HG02943 (cell line): ENCODE results near the gene SIAE.

Experiments used
- ATAC-seq: cut with Tn5 transposase; IDR thresholded peaks from one replicate; pipeline ENCODE4 v1.9.1; 2021; ENCODE audit warnings: mild to moderate bottlenecking, low read depth, moderate library complexity; ENCODE audit not compliant: unreplicated experiment

The SIAE gene

DNA sequence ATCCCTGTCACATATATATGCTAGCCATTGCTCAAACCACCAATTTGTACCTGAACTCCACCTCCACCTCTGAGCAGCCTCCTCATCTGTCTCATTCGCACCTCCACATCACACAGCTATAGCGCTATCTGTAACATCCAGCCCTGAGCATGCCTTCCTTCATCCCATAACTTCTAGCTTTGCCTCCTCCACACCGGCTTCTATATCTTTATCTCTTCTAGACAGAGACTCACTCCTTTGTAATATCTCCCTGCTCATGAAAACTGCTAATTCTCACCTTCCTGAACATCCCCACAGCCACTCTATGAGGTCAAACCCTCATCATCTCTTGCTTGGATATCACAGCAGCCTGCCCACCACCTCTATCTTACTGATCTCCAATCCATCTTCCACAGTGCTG lies 5.9 kb downstream of the SIAE start:
- ATAC-seq: no peak

DNA sequence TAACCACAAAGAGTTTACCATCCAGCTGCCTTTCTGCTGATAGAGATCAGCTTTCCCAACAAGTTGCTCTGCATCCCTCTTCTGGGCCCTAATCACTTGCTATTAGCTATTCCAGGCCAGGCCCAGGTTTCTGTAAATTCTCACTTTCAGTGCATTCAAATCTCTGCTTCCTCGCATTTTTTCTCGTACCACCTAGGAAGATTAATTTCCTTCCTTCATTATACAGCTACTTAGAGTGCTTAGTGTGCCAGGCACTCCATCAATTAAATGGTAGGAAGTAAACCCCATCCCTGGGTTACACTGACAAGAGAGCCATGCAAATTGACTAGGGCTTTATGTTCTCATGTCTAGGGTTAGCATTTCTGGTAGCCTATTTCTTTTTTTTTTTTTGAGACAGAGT lies 9.7 kb downstream of the SIAE start:
- ATAC-seq: no peak

DNA sequence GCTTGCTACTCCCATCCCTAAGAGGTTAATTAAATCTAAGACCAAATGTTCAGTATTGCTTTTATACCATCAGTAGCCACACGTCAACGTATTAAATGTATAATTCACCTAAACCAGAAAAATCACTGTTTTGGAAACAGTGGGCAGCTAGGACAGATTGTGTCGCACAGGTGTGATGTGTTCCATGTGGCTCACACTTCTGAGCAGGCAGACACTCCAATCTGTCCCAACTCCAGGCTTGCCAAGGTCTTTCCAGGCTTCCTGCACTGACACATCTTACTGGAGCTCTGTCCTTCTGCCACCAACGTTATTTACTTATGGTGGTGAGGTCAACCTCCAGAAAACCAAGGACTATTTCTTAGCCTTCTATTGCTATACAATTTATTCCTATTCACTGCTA lies 11.4 kb downstream of the SIAE start:
- ATAC-seq: no peak

DNA sequence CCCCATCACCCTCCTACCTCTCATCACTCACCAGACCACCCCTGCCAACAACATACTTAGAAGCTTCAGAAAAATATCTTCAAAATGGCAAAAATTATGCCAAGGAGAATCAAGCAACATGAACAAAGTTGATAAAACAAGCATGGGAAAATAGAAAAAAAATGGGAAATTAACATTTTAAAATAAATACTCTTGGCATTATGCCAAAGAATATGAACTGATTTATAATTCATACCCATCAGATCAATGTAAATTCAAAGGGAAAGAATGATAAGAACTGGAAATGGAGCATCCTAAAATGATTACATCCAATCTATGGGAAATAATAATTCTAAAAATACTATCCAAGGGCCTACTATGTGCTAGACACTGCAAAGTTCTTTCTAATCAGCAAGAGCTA lies 12.0 kb downstream of the SIAE start:
- no peak for ATAC-seq

DNA sequence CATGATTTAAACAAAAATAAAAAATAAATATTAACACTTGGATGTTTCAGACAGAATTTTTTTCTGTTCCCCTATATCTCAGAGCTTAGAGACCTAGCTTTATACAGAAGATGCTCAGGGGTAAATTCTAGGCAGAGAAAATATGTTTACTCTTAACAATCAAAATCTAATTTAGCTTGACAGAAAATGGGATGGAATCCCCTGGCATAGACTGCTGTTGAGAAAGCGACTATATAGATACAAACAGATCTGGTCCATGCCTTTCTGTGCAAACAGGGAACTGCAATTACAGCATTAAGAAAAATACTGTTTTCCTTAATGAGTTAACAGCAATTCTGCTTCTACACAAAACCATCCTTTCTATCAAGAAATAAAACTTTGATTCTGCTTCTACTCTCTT lies 14.6 kb downstream of the SIAE start:
- ATAC-seq: no peak

DNA sequence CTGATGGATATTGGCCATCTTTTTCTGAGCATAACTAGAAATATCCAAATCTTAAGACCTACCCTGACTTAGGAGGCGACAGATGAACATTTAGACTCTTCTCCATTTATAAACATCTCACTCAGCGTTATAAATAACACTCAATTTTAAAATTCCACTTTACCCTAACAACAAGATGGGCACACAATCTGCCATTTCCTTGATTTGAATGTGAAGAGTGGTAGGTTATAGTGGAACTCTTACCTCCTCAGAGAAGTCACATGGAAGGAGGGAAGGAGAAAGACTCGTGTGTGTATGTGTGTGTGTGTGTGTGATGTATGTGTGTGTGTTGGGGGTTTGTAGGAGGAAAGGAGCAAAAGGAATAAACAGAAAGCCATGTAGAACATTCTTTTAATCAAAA lies 15.0 kb downstream of the SIAE start:
- no peak for ATAC-seq

DNA sequence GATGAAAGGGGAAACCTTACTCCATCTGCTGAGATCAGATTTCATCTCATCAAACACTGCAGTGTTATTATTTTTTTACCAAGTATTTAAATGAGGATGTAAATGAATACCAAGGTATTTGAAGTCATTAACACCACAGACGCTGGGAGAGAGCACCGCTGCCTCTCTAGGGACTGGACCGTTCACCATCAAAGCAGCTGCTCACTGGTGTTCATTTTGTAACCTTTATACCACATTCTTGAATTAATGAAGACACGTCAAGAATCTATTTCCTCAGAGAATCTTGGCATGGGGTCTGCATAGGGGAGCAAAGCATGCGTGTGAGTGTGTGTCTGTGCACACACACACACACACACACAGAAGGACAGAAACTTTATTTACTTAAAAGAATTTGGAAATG lies 15.6 kb downstream of the SIAE start:
- no peak for ATAC-seq

DNA sequence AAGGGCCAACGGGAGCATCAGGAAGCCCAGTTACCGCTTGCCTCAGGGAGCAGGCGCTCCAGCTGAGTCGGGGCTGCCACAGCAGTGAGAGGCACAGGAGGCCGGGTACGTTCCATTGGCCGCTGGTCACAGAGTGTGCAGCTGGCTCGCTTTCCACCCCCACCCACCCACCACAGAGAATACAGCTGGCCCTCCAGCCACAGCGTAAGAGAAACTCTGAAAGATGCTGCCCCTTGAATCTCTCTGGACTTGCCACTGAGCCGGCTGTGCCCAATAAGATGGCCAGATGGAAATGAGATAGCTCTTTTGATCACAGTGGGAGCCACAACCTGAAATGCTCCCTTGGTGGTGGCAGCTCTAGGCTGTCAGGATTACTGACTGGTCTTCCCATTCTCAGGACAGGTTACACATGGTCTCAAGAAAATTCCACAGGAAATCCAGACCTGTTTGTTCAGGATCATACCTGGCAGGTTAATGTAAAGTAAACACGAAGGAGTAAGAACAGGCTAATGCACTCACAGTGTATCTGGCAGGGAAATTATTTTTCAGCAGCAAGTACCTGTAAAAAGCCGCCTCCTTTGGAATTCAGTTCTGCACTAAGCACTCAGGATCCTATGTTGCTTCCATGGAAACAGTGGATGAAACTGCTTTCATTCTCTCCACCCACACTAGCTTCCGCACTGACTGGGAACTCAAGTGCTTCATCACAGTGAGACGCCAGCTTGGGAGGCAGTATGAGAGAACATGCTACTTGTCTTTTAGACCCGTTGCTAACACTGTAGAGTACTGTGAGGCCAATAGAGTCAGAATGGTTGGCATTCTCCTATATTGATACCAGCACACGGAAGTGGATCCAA lies 16.5 kb downstream of the SIAE start:
- no peak for ATAC-seq

DNA sequence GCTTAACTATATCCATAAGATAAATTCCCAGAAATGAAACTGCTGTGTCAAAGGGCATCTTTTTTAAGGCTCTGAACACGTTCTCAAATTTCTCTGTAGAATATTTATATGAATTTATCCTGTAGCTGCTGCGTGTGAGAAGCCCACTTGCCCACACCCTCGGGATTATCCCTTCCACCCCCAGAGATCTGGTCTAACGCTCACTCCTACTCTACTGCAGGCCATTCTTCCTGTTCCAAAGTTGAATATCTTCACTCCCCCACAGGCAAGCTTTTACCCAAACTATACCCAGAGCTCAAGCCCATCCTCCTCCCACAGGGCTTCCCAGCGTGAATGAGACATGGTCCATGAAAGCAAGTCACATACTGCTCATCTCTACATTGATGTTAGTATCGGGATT lies 24.9 kb downstream of the SIAE start:
- no peak for ATAC-seq

DNA sequence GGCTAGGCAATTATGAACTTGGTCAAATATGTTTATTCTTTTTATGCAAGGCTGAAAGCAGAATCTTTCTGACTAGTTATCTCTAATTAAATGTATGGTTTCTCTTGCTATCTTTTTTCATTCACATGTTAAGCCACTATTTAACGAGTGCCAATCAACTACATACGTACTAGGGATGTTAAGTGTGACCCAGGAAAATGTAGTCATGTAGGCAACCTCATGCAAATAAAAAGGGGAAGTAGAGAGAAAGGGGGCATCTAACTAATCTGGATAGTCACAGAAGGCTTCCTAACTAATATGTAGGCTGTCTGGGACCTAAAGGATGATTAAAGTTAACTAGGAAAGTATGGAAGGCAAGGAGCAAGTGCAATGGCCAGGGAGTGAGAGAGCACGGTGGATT lies 27.4 kb downstream of the SIAE start:
- no peak for ATAC-seq

DNA sequence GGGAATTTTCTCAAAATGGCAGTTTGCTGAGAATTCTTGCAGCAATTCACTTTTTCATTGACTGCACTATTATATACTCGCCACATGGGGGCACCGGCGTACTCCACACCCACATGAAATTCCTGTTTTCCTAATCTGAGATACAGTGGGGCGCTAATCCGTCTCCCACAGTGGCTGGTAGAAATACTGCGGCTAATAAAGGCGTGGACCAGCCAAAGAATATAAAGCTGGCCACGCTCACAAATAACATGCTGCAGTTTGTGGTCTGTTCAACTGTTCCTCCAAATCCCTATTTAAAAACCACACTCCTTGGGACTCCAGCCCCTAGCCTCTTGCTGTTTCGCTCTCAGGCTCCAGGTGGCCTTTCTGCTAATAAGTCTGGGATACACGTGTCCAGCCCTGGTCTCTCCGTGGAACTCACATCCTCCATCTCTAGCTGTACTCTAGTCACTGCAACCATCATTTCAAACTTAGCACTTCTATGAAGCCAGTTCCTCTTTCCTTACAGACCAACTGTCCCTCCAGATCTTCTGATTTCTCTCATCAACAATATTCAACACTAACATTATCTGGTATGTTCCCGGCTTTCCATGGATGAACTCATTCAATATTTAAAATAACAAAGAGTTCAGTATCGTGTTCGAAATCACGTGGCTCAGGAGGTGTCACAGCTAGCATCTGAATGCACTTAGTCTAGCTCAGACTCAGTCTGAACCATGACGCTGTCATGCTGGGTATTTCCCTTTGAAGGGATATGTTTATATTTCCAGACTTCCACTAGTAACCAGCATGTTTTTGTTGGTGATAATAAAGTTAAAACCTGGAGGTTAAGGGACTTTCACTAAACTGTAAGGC lies 28.9 kb downstream of the SIAE start:
- ATAC-seq: no peak

DNA sequence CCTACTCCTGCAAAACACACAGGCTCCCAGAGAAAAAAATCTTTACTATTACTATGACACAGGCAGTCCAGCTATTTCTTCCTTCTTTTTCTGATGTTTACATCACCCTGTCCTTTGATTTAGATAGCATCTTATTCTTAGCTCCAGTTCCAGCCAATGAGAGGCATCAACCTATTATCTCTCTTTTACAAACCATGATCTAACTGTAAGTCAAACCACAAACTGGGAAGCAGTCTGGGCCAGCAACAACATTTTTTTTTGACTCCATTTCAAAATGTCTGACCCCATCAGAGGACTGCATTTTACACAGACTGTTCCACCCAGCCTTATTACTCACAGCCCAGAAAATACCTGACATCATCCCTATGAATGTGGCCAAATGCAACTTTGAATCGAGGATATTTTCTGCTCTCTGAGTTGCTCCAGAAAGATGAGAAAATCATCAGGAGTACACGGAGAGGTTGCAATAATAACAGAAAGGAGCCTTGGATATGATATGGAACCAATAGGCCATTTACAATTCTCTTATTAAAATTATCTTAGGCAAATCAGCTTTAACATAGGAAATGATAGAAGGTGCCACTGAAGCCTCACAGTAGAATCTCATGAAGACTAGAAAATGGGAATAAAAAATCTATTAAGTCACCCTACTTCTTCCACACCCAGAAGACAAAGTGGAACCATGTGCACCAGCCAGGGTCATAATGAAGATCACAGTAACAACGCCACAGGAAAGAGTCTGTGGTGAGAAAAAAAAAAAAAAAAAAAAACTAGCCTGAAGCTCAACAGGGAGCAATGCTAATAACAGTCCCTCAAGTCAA lies 29.7 kb downstream of the SIAE start:
- no peak for ATAC-seq

DNA sequence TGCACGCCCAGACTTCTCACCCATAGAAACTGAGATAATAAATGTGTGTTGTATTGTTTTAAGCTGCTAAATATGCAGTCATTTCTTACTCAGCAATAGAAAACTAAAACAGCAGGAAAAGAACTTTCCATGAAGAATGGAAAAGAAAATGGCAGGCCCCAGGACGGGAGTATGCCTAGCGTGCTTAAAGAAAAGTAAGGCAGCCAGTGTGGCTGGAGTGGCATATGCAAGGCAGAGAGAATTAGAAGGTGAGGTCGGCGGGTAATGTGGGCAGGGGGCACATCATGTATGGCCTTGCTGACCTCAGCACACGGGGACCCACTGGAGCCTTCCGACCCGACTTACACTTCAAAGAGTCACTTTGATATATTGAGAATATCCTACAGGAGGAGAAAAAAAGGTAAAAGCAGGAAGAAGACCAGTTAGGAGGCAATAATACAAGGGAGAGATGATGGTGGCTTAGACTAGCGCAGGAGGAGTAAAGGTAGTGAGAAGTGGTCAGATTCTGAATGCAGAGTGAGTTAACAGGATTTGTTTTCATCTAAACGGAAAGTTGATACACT lies 30.4 kb downstream of the SIAE start:
- ATAC-seq: no peak

DNA sequence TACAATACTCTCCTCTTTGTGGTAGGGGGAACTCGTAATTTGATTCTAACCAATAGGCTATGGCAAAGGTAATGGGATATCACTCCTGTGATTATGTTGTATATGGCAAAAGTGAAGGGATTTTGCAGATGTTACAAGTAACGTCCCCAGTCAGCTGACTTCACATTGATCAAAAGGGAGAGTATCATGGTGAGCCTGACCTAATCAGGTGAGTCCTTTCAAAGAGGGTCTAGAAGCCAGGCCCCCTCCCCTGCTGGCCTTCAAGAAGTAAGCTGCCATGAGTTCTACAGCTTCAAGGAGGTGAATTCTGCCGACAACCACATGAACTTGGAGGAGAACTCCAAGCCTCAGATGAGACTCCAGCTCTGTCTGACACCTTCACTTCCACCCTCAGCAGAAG lies 30.9 kb downstream of the SIAE start:
- no peak for ATAC-seq

DNA sequence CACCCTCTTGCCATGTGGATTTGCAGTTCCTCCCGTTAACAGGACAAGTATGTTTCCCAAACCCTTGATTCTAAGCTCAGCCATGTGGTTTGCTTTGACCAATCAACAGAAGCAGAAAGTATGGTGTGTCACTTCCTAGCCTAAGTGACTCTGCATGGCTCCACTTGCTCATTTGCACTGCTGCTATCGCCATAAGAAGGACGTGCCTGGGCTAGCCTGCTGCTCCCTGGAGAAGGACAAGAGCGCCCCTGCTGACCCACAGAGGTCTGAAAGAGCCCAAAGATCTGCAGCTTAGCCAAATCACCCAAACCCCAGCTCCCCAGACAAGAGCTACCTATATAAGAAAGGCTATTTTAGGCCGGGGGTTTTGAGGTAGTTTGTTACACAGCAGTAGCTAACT lies 32.9 kb downstream of the SIAE start:
- no peak for ATAC-seq

DNA sequence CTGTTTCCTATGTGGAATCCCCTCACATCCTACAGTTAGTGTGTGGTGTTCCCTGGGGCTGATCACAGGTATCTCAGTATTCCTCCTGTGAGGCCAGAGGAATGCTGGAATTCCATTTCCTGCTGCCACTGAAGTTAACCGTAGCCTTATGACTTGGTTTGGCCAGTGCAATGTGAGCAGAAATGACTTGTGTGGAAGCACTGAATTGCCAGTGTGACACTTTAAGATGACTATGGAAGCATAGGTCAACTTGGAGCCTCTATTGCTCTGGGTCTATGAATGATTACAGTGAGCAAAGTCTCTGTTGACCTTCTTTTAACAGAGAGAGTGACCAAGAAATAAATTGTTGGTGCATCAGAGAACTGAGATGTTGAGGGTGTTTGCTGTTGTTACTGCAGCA lies 34.4 kb downstream of the SIAE start:
- ATAC-seq: no peak

DNA sequence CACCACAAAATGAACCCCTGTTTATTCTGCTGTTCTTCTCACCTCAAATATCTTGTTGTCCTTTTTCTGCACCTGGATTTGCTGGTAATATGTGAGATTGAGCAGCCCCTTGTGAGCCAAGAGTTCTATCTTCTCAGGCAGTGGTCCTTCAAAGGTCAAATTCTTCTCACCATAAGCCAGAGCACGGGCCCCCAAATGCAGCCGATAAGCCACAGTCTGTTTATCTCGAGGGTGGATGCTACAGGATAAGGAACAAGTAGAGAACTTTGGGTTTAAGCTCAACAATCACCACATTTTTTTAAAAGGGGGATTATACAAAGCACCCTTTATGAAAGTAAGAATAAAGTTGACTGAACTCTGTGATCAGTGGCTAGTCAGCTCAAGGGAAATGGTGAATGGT lies 35.0 kb downstream of the SIAE start:
- ATAC-seq: no peak

DNA sequence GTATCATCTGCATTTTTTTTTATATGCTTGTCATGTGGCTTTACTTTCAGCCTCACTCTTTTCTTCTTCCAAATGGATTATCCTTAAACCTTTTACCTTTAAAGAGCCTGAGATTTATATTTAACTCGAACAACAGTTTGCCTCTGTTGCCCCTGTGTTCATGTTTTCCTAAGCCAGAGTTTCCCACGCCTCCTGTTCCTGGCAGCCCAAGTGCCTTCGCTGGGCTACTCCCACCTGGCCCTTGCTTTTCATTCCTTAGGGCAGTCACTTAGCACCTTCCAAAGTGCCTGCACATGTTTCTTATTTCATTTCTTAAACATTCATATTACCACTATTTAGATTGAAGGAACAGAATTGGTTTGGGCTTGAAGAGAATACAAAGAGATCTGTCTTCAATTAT lies 37.6 kb downstream of the SIAE start:
- no peak for ATAC-seq

DNA sequence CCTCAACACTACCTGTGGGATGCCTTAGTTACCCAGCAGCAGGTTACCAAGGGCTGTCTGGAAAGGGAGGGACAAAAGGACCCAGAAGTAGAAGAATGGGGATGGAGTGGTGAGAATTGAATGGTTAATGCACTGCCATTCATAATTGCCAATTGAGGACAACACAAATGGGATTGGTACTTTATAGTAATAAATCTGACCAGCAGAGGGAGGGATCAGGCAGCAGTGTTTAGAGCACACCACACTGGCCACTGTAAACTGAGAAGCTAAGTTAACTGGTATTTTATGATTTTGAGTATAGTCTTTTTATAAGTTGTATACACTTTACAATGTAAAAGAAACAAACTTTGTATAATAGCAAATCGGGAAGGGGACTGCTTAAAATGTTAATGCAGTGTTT lies 40.2 kb downstream of the SIAE start:
- ATAC-seq: no peak

DNA sequence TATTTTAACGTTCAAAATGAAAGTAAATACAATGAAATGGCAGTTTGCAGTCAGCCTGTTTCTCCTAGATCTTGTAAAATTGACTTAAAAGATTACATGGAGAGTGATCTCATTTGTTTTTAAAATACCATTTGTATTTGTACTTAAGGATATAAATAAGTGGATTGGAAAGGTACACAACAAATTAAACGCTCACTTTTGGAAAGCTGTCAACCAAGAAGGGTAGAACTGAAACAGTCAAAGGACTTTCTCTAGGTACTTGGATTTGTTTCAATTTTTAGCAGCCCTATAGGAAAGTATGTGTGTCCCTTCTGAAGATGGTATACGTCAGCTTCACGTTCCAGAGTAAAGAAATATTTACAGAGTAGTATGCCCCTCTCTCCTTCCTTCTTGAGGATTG lies 43.6 kb downstream of the SIAE start:
- no peak for ATAC-seq

DNA sequence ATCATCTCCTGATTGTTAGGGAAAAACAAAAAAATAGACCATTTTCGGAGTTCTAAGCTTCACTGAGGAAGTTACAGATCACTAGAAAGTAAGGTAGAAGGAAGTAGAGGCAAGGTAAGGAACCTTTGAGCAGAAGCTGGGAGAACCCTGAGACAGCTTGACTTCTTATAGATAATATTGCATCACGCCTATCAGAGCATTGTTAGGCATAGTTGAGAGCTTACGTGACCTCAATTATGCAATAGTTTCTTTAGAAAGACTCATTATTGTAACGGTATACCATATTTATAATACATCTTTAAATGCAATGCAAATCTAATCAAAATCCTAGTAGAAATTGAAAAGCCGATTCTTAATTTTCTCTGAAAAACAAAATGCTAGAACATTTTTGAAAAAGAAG lies 46.0 kb downstream of the SIAE start:
- no peak for ATAC-seq
